ENCODE results near the gene SCYL3.
"Not testable (repeated sequence)": the region's sequence is repeated elsewhere in the genome, so short reads cannot be mapped to it uniquely, and the experiment has no call there.

The SCYL3 gene

GRCh38 chr1:169867012-169867675 lies 26.6 kb downstream of the SCYL3 start:
- no peak for DNase-seq

- no peak for DNase-seq
These were observed 27.1 kb downstream of the SCYL3 start for GRCh38 chr1:169866577-169866976.

- DNase-seq: not testable (repeated sequence)
These were observed 29.2 kb downstream of the SCYL3 start for GRCh38 chr1:169864531-169864930.

- DNase-seq: peak; percentile 21
These were observed 32.9 kb downstream of the SCYL3 start for GRCh38 chr1:169860750-169861149.

- no peak for DNase-seq
These were observed 33.5 kb downstream of the SCYL3 start for GRCh38 chr1:169860187-169860586.

GRCh38 chr1:169859001-169859400 lies 34.7 kb downstream of the SCYL3 start:
- no peak for DNase-seq

GRCh38 chr1:169858467-169858866 lies 35.2 kb downstream of the SCYL3 start:
- no peak for DNase-seq

- DNase-seq: no peak
These were observed 40.4 kb downstream of the SCYL3 start for GRCh38 chr1:169853341-169853740.

- no peak for DNase-seq
These were observed 44.2 kb downstream of the SCYL3 start for GRCh38 chr1:169849346-169850022.

- DNase-seq: no peak
These were observed 45.2 kb downstream of the SCYL3 start for GRCh38 chr1:169848456-169848855.

- no peak for DNase-seq
These were observed 48.6 kb downstream of the SCYL3 start for GRCh38 chr1:169844941-169845608.

- DNase-seq: no peak
These were observed 54.8 kb downstream of the SCYL3 start for GRCh38 chr1:169838942-169839341.

GRCh38 chr1:169836198-169836597 lies 57.5 kb downstream of the SCYL3 start:
- DNase-seq: no peak

- no peak for DNase-seq
These were observed 58.0 kb downstream of the SCYL3 start for GRCh38 chr1:169835647-169836046.

- no peak for DNase-seq
These were observed 58.8 kb downstream of the SCYL3 start for GRCh38 chr1:169834869-169835268.

- no peak for DNase-seq
These were observed 60.4 kb downstream of the SCYL3 start for GRCh38 chr1:169833179-169833901.

GRCh38 chr1:169829671-169830070 lies 64.0 kb downstream of the SCYL3 start:
- no peak for DNase-seq

- DNase-seq: no peak
These were observed 69.5 kb downstream of the SCYL3 start for GRCh38 chr1:169824153-169824552.

- no peak for DNase-seq
These were observed 72.2 kb downstream of the SCYL3 start for GRCh38 chr1:169821500-169821899.

- DNase-seq: no peak
These were observed 77.1 kb downstream of the SCYL3 start for GRCh38 chr1:169816617-169817016.

- DNase-seq: no peak
These were observed 79.4 kb downstream of the SCYL3 start for GRCh38 chr1:169814265-169814664.

GRCh38 chr1:169812131-169812530 lies 81.6 kb downstream of the SCYL3 start:
- DNase-seq: no peak

GRCh38 chr1:169811418-169812035 lies 82.2 kb downstream of the SCYL3 start:
- DNase-seq: not testable (repeated sequence)

Data from hematopoietic multipotent progenitor cell treated with erythropoietin and hydrocortisone succinate and interleukin-3 and kit ligand, for 6 days (in vitro differentiated cells).